DMS153 (cell line): ENCODE results near the gene CDK11B.
"Not testable (repeated sequence)": the region's sequence is repeated elsewhere in the genome, so short reads cannot be mapped to it uniquely, and the experiment has no call there.

Source experiments
- DNase-seq: peaks from one replicate; lab custom pipeline; 2025; lab: John Stamatoyannopoulos, UW

Gene CDK11B

DNA sequence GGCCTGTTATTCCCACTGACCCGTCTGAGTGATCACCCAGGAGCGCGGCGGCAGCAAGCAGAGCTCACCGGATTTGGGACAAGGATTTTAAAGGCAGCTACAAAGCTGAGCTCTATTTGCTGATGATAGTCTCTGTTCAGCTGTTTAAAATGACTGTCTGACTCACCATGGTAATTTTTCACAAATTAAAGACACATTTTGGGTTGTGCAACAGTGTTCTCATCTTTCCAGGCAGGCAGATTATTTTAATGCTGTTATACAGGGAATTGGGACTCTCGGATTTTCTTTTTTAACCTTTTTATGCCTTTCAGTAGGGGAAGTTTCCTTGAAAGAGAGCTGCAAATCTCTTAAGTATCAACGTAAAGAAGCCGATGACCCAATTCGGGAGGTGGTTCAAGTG lies 3.6 kb upstream of the CDK11B start:
- DNase-seq = not testable (repeated sequence)

DNA sequence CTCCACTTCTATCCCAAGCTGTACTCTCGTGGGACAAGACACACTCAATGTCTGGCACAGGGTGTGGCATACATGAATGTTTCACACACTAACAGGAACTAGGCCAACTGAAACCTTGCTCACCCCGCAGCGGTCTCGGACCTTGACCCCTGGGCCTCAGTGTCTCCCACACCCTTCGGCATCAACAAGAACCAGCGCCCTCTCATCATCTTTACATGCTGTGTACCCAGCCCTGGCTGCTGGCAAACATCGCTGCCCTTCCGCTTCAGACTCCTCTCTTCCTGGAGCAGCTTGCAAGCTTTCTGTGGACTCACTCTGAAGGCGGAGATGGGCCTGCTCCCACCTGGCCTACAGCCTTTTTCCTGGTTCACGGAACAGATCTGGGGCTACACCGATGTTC lies 10.5 kb downstream of the CDK11B start:
- not testable (repeated sequence) for DNase-seq

DNA sequence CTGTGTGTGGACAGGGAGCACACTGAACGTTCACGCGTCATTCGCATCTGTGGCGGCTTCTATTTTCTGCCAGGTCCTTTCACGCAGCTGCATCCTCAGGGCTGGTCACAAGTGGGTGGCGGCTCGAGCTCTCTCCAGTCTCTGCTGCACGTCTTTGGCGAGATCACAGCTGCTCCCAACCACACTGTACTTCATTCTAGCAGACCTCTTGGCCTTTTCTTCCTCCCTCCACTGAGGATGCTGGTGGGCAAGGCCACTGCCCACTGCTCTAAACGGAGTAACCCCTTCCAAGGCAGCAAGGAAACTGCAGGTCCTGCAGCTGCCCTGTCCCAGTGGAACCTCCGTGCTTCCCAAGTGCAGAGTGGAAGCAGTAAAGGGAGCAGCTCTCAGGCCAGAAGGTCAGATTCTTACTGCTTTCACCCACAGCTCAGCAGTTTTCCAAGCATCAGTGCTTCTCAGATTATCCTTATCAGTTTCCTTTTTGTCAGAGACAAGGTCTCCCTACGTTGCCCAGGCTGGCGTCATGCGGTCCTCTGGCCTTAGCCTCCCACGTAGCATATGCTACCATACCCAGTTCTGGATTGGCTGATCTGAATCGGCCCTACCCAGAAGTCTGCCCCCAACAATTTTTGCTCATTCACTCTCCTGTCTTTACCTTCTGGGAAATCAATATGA lies 11.1 kb downstream of the CDK11B start:
- DNase-seq = not testable (repeated sequence)

DNA sequence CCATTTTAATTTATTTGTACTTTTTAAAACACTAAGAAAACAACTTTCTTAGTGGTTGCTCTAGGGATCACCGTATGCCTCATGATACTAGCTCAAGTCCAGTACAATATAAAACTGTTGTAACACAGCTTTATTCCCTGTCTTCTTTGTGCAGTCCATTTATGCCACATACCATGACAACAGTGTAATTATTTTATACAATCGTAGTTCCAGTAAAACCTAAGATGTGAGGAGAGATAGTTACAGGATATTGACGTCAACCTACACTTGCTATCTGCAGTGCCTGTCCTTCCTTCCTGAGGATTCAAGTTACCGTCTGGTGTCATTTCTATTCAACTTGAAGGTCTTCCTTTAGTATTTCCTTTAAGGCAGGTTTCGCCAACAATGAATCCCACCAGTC lies 12.5 kb downstream of the CDK11B start:
- DNase-seq = not testable (repeated sequence)

DNA sequence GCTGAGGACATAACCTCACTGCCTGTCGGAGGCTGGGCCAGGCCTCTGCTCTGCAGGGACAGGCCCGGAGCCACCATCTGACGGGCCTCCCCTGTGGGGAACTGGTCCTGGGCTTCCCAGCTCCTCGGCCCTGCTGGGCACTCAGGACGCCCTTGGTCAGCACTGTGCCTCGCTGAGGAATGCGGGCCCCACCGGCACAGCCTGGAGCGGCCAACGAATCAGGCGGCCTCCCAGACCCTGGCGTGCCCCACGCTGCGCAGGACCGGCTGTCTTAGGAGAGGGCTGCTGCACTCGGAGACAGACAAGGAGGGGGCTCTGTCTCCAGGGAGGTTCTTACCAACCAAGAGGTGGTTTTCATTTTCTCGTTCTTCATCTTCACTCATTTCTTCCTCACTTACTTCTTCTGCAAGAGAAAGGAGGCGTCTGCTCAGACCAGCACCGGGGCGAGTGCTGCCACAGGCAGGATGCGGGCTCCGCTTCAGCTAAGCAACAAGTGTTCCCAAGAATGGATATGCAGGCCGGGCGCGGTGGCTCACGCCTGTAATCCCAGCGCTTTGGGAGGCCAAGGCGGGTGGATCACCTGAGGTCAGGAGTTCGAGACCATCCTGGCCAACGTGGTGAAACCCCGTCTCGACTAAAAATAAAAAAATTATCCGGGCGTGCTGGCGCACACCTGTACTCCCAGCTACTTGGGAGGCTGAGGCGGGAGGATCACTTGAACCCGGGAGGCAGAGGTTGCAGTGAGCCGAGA lies 17.9 kb downstream of the CDK11B start:
- not testable (repeated sequence) for DNase-seq

DNA sequence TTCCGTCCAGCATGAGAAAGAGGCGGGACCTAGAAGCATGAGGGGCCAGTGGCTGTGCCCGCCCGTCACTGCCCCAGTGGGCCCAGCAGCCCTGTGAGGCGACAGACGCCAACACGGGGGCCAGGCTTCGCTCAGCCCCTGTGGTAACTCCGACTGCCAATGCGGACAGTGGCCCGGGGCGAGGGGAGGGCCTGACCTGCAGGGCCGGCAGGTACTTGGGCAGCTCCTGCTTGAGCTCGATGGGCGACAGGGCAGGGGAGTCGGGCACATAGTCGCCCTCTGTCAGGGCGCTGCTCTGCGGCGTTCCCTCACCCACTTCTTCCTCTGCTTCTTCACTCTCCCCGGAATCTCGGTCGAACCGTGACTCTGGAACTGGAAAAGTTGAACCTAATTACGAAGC lies 18.7 kb downstream of the CDK11B start:
- DNase-seq = not testable (repeated sequence)

DNA sequence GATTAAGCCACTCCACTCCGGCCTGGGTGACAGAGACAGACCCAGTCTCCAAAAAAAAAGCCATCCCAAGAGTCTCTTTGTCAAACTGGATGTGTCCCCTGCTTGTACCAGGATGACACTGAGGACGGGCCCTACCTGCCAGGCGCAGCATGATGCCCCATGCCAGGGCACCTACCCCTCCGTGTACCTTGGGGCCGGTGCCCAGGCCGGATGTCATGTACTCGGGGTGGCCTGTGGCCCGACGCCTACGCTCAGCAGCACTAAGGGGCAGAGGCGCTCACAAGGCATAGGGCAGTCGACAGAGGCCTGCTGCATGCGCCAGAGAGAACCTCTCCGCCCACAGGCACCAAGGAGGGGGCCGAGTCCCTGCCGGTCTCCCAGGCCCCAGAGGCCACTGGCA lies 19.4 kb downstream of the CDK11B start:
- DNase-seq = not testable (repeated sequence)

DNA sequence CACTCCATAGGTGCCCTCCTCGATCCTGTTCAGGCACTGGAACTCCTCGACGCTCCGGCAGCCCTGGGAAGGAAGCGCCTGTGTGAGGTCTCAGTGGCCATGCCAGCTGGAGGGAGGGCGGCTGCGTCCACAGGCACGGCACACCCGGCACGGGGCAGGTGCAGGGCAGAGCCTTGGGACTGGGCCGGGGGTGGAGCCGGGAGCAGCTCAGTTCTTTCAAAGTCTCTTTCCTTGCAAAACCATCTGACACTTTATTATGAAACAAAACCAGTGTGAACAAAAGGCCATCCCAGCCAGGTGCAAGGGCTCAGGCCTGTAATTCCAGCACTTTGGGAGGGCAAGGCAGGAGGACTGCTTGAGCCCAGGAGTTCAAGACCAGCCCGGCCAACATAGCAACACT lies 20.3 kb downstream of the CDK11B start:
- not testable (repeated sequence) for DNase-seq

DNA sequence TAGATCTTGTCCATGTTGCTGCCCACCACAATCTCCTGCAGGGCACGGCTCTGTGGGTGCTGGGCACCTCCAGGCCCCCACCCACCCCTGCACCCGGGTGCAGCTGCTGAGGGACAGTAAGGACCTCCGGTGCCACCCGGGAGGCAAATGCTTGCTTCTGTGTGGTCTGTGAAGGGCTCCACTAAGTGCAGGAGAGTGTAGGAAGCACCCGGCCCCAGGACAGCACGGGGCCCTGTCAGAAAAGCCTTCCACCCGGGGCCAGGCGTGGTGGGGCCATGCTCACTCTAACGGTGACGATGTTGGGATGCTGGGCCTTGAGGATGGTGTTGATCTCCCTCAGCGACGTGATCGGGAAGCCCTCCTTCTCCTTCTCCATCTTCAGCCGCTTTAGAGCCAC lies 21.3 kb downstream of the CDK11B start:
- DNase-seq = not testable (repeated sequence)

DNA sequence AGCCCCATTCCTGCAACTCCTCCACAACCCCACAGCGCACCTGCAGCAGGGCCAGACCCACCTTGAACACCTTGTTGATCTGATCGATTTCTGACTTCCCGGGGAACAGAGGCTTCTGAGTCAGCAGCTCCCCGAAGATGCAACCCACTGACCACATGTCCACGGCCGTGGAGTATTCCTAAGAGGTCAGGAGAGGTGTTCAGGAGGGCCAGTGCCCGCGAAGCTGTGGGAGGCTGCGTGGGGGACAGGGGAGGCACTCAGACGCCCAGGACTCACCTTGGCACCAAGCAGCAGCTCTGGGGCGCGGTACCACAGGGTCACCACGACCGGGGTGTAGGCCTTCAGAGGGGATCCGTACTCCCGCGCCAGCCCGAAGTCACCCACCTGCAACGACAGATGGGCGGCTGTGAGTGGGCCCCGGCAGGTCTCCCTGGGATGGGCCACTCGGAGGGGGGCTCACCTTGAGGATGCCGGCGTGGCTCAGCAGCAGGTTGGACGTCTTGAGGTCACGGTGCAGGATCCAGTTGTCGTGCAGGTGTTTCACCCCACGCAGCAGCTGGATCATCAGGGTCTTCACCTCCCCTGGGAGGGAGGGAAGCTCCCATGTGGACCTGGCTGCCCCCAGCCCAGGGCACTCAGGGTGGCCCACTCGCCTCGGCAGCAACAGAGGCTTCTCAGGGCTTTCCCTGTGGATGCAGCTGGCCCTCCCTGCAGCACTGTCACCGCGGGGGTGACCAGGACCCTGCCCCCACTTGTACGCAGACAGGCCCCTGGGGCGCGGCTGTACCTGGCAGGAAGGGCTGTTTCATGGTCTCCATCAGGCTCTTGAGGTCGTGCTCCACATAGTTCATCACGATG lies 22.0 kb downstream of the CDK11B start:
- not testable (repeated sequence) for DNase-seq

DNA sequence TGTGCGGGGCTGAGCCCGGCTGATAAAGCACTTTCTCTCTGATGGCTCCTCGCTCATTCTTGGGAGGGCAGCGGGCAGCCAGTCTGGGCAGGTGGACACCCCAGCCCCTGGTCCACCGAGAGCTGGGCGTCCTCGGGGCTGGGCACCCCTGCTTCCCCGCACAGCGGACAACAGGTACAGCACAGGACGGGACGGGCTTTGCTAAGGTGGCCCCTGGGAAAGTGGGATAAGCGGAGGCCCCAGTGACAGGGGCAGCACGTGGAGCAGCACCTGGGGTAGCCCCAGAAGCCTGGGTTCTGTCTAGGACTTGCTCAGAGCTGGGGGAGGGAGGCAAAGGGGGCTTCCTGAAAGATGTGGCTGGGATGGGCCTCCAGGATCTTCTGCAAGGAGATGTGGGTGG lies 24.2 kb downstream of the CDK11B start:
- not testable (repeated sequence) for DNase-seq

DNA sequence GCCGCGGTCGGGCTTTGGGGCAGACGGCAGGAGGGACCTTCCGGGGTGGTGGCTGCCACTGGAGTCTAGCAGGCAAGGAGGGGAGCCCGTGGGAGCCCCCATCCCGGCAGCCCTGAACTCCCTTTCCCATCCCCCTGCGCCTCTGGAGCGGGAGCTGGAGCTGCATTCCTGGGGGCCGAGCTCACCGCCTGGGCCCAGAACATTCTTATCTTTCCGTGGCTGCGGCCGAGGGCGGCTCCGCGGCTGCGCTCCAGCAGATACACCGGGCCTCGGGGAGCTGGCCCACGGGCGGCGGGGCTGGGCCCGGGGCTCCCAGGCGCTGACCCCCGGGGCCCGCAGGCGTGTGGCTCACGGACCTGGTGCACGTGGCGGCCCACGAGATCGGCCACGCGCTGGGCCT lies 25.4 kb downstream of the CDK11B start:
- DNase-seq = not testable (repeated sequence)

DNA sequence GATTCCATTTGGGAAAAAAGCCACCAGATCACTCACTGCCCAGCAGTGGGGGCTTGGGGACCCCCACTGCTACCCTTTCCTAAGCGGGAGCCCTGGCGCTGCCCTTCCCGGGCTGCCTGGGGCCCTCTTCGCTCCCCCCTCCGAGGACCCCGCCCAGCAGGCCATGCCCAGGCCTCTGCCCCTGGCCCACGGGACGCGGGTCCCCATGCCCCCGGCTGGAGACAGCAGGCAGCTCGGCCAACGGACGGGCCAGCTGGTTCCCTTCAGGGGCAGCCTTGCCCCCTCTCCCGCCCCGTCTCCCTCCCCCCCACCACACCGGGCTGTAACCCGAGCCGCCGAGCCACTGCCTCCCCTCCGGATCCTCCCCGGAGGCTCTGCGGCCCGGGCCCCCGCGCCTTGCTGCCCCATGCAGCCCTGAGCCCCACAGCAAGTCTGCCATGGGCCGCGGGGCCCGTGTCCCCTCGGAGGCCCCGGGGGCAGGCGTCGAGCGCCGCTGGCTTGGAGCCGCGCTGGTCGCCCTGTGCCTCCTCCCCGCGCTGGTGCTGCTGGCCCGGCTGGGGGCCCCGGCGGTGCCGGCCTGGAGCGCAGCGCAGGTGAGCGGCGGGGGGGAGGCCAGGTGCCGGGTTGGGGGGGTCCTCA lies 26.9 kb downstream of the CDK11B start, which contains the start of gene MMP23B:
MMP23B (plus strand) TSS at position 392 of the 639 bp plus-strand sequence; CDS start at position 438, 46 bp downstream.
- DNase-seq = no peak

DNA sequence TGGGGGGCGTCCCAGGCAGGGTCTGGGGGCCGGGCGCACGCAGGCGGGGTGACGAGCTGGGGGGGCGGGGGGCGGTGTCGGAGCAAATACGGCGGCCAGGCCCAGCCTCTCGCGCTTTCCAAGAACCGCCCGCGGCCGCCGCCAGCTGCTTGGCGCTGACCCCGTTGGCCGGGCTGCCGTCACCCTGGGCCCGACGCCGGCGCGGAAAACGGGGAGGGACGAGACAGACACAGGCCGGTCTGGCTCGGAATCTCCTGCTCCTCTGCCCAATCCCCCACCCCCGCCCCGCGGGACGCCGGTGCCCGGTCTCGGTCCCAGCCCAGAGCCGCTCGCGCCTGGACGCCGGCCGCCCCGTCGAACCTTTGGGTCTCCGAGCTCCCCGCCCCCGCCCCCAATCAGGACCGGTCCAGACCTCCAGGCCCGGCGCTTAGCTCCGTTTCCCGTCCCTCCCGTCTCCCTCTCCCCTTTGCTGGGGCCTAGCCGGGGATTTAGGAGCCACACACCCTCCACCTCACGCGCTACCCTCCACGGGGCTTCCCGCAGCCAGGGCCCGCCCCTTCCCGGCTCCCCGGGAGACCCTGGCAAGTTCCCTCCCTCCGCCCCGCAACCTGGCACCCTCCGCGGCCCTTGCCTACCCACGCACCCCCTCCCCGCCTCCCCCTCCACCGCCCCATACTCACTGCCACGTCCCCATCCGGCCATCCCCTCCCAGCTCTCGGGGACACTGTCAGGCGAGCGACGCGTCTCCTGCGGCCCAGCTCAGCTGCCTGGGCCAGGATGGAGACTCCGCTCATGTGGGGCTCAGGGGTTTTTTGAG lies 27.6 kb downstream of the CDK11B start:
- no peak for DNase-seq

DNA sequence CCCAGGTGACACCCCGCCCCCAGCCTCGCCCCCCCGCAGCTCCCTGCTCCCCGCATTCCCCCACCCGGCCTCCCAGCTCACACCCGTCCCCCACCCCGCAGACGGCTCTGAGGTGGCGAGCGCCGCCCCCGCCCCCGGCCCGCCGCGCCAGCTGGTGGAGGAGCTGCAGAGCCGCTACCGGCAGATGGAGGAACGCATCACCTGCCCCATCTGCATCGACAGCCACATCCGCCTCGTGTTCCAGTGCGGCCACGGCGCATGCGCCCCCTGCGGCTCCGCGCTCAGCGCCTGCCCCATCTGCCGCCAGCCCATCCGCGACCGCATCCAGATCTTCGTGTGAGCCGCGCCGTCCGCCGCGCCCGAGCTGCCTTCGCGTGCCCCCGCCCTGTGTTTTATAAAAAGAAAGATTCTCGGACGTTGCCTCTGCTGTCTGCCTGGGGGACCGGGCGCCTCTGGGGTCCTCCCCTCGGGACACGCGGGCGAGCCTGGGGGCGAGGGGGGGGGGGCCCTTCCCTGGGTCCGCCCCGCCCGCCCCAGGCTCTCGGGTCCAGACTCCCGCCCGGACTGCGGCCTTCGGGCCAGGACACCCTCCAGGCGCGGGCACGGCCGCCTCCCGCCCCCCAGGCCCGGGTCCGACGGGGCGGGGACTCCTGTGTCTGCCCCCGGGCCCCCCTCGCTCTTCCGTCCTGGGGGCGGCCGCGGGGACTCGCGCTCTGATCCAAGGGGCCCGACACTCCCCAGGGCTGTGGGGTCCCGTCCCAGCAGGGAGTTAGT lies 28.4 kb downstream of the CDK11B start:
- peak; percentile 97 for DNase-seq

DNA sequence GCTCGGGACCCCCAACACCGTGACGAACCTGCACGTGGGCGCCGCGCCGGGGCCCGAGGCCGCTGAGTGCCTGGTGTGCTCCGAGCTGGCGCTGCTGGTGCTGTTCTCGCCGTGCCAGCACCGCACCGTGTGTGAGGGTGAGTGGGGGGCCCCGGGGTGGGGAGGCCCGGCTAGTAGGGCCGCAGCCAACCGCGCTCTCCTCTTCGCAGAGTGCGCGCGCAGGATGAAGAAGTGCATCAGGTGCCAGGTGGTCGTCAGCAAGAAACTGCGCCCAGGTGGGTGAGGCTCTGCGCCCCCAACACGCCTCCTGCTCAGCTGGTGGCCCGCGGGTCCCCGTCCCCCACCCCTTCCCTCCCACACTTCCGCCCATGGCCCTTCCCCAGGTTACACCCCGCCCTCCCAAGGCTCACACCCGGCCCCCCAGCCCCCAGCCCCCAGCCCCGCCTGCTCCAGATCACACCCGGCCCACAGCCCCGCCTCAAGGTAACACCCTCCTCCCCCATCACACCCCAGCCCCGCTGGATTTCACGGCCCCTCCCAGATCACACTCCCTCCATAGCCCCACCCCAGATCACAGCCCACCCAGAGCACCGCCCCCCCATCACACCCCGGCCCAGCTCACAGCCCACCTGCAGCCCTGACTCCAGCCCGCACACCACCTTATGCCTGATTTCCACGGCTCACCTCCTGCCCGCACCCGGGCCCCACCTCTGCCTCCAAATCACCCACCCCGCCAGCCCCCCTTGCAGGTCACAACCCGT lies 29.2 kb downstream of the CDK11B start:
- DNase-seq = no peak

DNA sequence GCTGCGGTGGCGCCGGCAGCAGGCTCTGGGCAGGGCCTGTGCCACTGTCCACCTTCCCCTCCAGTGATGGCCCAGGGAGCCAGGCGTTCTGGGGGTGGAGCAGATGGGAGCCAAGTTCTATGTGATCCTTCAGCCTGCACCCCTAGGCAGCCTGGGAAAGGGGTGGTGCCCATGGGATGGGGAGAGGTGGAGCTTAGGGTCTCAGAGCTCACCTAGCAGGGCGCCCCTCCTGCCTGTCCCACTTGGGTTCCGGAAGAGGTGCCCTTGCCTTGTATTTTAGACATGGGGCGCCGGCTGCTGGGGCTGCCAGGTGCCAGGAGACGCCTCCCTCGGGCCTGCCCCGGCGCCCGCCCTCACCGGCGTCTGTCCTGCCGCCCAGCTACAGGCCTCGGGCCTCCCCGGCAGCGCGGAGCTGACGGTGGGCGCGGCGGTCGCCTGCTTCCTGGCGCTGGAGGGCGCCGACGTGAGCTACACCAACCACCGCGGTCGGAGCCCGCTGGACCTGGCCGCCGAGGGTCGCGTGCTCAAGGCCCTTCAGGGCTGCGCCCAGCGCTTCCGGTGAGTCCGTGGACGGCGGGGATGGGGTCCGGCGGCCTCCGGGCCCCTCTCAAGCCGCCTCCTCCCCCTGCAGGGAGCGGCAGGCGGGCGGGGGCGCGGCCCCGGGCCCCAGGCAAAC lies 29.9 kb downstream of the CDK11B start:
- DNase-seq = no peak

DNA sequence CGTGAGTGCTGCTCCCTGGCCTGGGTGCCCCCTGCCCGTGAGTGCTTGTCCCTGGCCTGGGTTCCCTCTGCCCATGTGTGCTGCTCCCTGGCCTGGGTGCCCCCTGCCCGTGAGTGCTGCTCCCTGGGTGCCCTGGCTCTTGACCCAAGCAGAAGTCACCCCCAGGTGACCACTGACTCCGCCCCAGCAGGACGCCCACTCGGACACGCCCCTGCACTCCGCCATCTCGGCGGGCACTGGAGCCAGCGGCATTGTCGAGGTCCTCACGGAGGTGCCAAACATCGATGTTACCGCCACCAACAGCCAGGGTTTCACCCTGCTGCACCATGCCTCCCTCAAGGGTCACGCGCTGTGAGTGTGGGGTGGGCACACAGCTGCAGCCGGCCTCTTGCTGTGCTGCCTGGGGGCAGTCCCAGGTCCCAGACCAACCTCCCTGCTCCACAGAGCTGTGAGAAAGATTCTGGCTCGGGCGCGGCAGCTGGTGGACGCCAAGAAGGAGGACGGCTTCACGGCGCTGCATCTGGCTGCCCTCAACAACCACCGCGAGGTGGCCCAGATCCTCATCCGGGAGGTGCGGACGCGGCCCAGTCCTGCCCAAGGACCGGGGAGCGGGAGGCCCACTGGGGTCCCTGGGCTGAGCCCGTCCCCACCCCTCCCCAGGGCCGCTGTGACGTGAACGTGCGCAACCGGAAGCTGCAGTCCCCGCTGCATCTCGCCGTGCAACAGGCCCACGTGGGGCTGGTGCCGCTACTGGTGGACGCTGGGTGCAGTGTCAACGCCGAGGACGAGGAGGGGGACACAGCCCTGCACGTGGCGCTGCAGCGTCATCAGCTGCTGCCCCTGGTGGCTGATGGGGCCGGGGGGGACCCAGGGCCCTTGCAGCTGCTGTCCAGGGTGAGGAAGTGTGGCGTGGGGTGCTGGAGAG lies 30.7 kb downstream of the CDK11B start:
- DNase-seq = no peak
